Keratinocyte (primary cell): ENCODE measurements around the gene WNK4. TPM values are rescaled to one million over a fixed set of nuclear protein-coding genes. Genes with fewer than 3 reads are reported as not detected.

Experiments used
- DNase-seq: peaks from one replicate; pipeline ENCODE4 v3.0.0-alpha.2; 2011; ENCODE audit warnings: low read depth, missing footprints, low spot score
- FAIRE-seq: peaks from 2 replicates; lab custom pipeline; 2011; peaks lifted over from hg19 to GRCh38; lab: Jason Lieb, UNC
- H2AFZ ChIP-seq: 2 replicates; pipeline ENCODE4 v1.6.0; 2012; ENCODE audit warnings: low read length, control low read depth, inconsistent platforms; ENCODE audit not compliant: control insufficient read depth
- H3K27ac ChIP-seq: 2 replicates; pipeline ENCODE4 v1.5.1; 2011; ENCODE audit warnings: low read length; ENCODE audit not compliant: control insufficient read depth, insufficient read depth
- H3K27me3 ChIP-seq: 3 replicates; pipeline ENCODE4 v1.6.0; 2011; ENCODE audit warnings: low read length; ENCODE audit not compliant: control insufficient read depth, insufficient read depth; ENCODE audit errors: extremely low read depth
- H3K36me3 ChIP-seq, 2 experiments: 2 replicates in 1 of 2; 3 replicates in 1 of 2; pipeline ENCODE4 v1.5.1; 2011; ENCODE audit warnings: low read length in 2 of 2, mild to moderate bottlenecking in 1 of 2; ENCODE audit not compliant: control insufficient read depth in 2 of 2, insufficient read depth in 2 of 2; ENCODE audit errors: extremely low read depth in 1 of 2
- H3K4me1 ChIP-seq: 3 replicates; pipeline ENCODE4 v1.5.1; 2011; ENCODE audit warnings: low read length; ENCODE audit not compliant: control insufficient read depth, insufficient read depth; ENCODE audit errors: extremely low read depth
- H3K4me2 ChIP-seq: 3 replicates; pipeline ENCODE4 v1.6.0; 2011; ENCODE audit warnings: low read depth, low read length; ENCODE audit not compliant: control insufficient read depth, insufficient read depth; ENCODE audit errors: extremely low read depth
- H3K4me3 ChIP-seq, 3 experiments: fragments of 200-600 bp in 1 of 3; sonication (generic) in 1 of 3; 2 replicates in 2 of 3; 3 replicates in 1 of 3; pipeline ENCODE4 v1.5.1; 2011 to 2016; ENCODE audit warnings: low read length in 3 of 3, mild to moderate bottlenecking in 3 of 3, control low read depth in 2 of 3, inconsistent platforms in 1 of 3, low read depth in 1 of 3, mixed read lengths in 1 of 3, mixed run types in 1 of 3, moderate library complexity in 1 of 3; ENCODE audit not compliant: control insufficient read depth in 2 of 3, insufficient read depth in 2 of 3; ENCODE audit errors: extremely low read depth in 1 of 3
- H3K79me2 ChIP-seq: 2 replicates; pipeline ENCODE4 v1.6.0; 2012; ENCODE audit warnings: low read length; ENCODE audit not compliant: control insufficient read depth, insufficient read depth
- H3K9ac ChIP-seq: 3 replicates; pipeline ENCODE4 v1.6.0; 2011; ENCODE audit warnings: low read length; ENCODE audit not compliant: control insufficient read depth, insufficient read depth; ENCODE audit errors: extremely low read depth
- H3K9me1 ChIP-seq: 3 replicates; pipeline ENCODE4 v1.6.0; 2011; ENCODE audit warnings: low read length; ENCODE audit not compliant: control insufficient read depth, insufficient read depth; ENCODE audit errors: extremely low read depth
- H3K9me3 ChIP-seq: 2 replicates; pipeline ENCODE4 v1.5.1; 2012; ENCODE audit warnings: low read depth, low read length; ENCODE audit not compliant: control insufficient read depth
- H4K20me1 ChIP-seq: 3 replicates; pipeline ENCODE4 v1.6.0; 2011; ENCODE audit warnings: low read length; ENCODE audit not compliant: control insufficient read depth, insufficient read depth; ENCODE audit errors: extremely low read depth
- EZH2 ChIP-seq: IDR thresholded peaks from one replicate; pipeline ENCODE4 v1.6.1; 2012; ENCODE audit warnings: inconsistent platforms, mild to moderate bottlenecking, low read length, moderate library complexity
- dilution Hi-C: fragments of 300-500 bp; cut with MboI; formaldehyde crosslinking; loops from one replicate; pipeline ENCODE4 v1.7.0; 2020; ENCODE audit warnings: low sequenced_read_pairs; ENCODE audit not compliant: extremely low pct_ligation_motif_present
- polyA plus RNA-seq, 5 experiments: library from polyadenylated mRNA; depleted of rRNA in 3 of 5; stranded (reverse) in 3 of 5; stranded (forward) in 1 of 5; unstranded in 1 of 5; fragments of >200 nt; gene quantifications; 1 replicate in 1 of 5; 2 replicates in 3 of 5; 3 replicates in 1 of 5; pipeline versions ENCODE4 v1.2.1 to v1.2.3, GENCODE V29; 2011 to 2012; ENCODE audit warnings: missing spikeins in 2 of 5, low read depth in 1 of 5, low replicate concordance in 1 of 5
- TF ChIP-seq, protein P1 (sequence below), 3 experiments: IDR thresholded peaks in 1 of 3; conservative IDR thresholded peaks in 1 of 3; optimal IDR thresholded peaks in 1 of 3; 2 replicates in 2 of 3; 3 replicates in 1 of 3; pipeline versions ENCODE3 to v1.5.1; 2011; ENCODE audit warnings: low read length in 3 of 3, mild to moderate bottlenecking in 3 of 3, moderate library complexity in 2 of 3, control low read depth in 1 of 3, inconsistent platforms in 1 of 3; ENCODE audit not compliant: insufficient read depth in 2 of 3; ENCODE audit errors: extremely low read depth in 1 of 3

The WNK4 gene
- polyA plus RNA-seq, 1 donor (not counting 4 experiments of a cell fraction or from before 2014, with no cell fraction given) = 0.04 TPM

GRCh38 chr17:42743595-42744282, 36.7 kb upstream of the WNK4 start:
- Histone ChIP-seq H3K9ac (peak overlapping the region; percentile 86), H3K27ac (peak overlapping the region; percentile 76), H3K27me3 (no peaks in the 10 kb centered on the region), H3K36me3 (no peaks in the 10 kb centered on the region), H3K79me2 (peaks cover 5% of the 10 kb centered on the region), H4K20me1 (no peaks in the 10 kb centered on the region), H3K9me3 (no peaks in the 10 kb centered on the region), H3K4me1 (peaks cover 8% of the 10 kb centered on the region), H3K9me1 (no peaks in the 10 kb centered on the region), H3K4me3 (peak overlapping the region; percentile 65 to 83 (median 80)), H3K4me2 (peak overlapping the region; percentile 99), H2AFZ (peak overlapping the region; percentile 86)
- TF ChIP-seq EZH2 = no peak
- TF ChIP-seq, protein P1, sequence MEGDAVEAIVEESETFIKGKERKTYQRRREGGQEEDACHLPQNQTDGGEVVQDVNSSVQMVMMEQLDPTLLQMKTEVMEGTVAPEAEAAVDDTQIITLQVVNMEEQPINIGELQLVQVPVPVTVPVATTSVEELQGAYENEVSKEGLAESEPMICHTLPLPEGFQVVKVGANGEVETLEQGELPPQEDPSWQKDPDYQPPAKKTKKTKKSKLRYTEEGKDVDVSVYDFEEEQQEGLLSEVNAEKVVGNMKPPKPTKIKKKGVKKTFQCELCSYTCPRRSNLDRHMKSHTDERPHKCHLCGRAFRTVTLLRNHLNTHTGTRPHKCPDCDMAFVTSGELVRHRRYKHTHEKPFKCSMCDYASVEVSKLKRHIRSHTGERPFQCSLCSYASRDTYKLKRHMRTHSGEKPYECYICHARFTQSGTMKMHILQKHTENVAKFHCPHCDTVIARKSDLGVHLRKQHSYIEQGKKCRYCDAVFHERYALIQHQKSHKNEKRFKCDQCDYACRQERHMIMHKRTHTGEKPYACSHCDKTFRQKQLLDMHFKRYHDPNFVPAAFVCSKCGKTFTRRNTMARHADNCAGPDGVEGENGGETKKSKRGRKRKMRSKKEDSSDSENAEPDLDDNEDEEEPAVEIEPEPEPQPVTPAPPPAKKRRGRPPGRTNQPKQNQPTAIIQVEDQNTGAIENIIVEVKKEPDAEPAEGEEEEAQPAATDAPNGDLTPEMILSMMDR (optimal IDR thresholded peaks at IDR 0.05 in 1 of 3, IDR thresholded peaks at IDR 0.05 in 1 of 3, conservative IDR thresholded peaks at IDR 0.05 in 1 of 3; ENCODE audit: extremely low read depth in 1 of 3, insufficient read depth in 2 of 3, low read length in 3 of 3) = peak in 2 of 3 experiments; percentile 22 to 41
- no peak for DNase-seq
- dilution Hi-C loops = no loop called here
- FAIRE-seq = peak; percentile 58

DNA sequence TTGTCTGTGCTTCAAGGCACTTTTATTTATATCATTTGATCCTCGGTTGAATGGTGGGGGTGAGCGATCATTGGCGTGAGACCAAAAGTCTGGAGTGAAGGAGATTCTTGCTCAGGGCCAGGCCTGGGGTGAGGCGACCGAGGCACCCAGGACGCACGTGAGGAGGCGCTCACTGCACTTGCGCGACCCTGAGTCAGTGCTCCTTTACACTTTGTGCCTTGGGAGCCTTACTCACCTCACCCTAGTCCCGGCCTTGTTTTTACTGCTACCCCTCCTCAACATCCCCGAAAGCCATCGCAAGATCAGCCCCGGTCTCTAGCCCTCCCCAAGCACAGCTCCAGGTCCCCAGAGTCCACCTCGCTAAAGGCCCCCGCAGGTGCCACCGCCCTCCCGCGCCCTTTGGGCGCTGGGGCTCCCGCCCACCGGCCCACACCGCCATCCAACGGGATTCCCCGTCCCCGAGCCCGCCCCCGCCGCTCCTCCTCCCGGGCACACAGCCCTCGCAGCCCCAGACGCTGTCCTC, 36.1 kb upstream of the WNK4 start:
- H3K4me2 ChIP-seq = peak overlapping the region; percentile 99
- dilution Hi-C loops = no loop called here
- no peak for FAIRE-seq
- H3K36me3 ChIP-seq = no peaks in the 10 kb centered on the region
- peaks cover 8% of the 10 kb centered on the region for H3K4me1 ChIP-seq
- no peaks in the 10 kb centered on the region for H3K27me3 ChIP-seq
- TF ChIP-seq, protein P1 (optimal IDR thresholded peaks at IDR 0.05 in 1 of 3, IDR thresholded peaks at IDR 0.05 in 1 of 3, conservative IDR thresholded peaks at IDR 0.05 in 1 of 3; ENCODE audit: extremely low read depth in 1 of 3, insufficient read depth in 2 of 3, low read length in 3 of 3) = peak in 2 of 3 experiments; percentile 3 to 38
- TF ChIP-seq EZH2 = no peak
- peak overlapping the region; percentile 86 for H2AFZ ChIP-seq
- peaks cover 5% of the 10 kb centered on the region for H3K79me2 ChIP-seq
- peak overlapping the region; percentile 76 for H3K27ac ChIP-seq
- no peaks in the 10 kb centered on the region for H3K9me1 ChIP-seq
- H3K4me3 ChIP-seq = peak overlapping the region; percentile 65 to 83 (median 80)
- no peaks in the 10 kb centered on the region for H4K20me1 ChIP-seq
- H3K9me3 ChIP-seq = no peaks in the 10 kb centered on the region
- DNase-seq = no peak
- peak overlapping the region; percentile 86 for H3K9ac ChIP-seq
